ENCODE measurements around the gene HSD17B7.
"Not testable (repeated sequence)": the region's sequence is repeated elsewhere in the genome, so short reads cannot be mapped to it uniquely, and the experiment has no call there.

HSD17B7 gene

DNA sequence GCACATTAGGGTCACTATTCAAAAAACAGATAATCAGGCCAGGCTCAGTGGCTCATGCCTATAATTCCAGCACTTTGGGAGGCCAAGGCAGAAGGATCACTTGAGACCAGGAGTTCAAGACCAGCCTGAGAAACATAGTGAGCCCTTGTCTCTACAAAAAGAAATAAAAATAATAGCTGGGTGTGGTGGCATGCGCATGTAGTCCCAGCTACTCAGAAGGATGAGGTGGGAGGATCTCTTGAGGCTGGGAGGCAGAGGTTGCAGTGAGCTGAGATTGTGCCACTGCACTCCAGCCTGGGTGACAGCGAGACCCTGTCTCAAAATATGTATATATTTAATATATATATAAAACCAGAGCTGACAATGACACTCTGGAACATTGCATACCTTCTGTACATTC is 21.9 kb downstream of the HSD17B7 start:
- not testable (repeated sequence) for DNase-seq

GRCh38 chr1:162818136-162818535 is 27.6 kb downstream of the HSD17B7 start:
- not testable (repeated sequence) for DNase-seq

DNA sequence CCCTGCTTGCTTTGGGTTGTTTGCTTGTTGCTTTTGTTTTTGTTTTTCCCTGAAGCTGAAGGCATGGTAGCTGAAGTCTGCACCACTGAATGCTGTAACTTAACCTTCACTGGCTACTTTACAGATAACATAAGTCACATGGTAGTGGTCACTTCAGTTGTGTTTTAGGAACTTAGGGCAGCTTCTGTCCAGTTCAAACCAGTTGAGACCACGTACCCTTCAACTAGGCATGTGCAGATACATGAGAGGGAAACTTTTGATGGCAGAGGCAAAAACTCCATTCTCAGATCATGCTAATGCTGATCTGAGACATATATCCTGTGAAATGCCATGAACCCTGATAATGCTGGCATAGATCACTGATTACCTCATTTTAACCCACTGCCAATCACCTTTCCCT is 28.2 kb downstream of the HSD17B7 start:
- not testable (repeated sequence) for DNase-seq

- DNase-seq = no peak
Measured at GRCh38 chr1:162822391-162823200, 32.1 kb downstream of the HSD17B7 start.

- DNase-seq = no peak
Measured at GRCh38 chr1:162823231-162823630, 32.7 kb downstream of the HSD17B7 start.

- no peak for DNase-seq
Measured at GRCh38 chr1:162823771-162824525, 33.4 kb downstream of the HSD17B7 start.

- DNase-seq = no peak
Measured at GRCh38 chr1:162829268-162829667, 38.8 kb downstream of the HSD17B7 start.

- no peak for DNase-seq
Measured at GRCh38 chr1:162832470-162832869, 42.0 kb downstream of the HSD17B7 start.

DNA sequence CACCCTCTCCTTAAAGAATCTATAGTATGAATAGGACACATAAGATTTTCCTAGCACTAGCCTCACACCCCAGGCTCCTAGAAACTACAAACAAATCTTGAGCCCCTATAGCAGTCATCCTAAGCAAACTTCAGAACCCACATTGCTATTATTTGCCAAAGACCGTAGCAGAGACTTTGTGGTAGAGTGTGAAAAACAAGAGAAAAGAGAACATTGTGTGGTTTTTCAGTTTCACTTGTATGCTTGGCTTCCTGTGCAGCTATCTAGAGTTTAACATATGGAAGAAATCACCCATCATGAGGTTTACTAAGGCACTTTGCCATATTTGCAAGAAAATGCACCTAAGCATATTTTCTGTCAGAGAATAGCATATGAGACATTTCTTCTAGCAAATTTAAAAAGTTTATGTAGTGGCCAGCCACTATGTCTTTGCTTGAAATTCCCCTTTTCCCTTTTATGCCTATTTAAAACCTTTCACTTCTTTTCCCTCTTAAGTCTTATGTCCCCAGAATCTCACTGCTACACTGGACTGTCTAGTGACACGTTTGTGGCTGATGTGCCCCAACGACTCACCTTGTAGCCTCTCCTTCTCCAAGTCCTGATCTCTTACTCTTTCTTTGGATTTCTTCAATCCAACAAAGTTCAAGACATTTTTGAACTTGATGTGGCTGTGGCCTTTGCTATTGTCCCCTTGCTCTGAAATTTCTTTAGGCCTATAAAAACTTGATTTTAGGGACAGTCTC is 44.8 kb downstream of the HSD17B7 start:
- no peak for DNase-seq

- DNase-seq = no peak
Measured at GRCh38 chr1:162838863-162839262, 48.4 kb downstream of the HSD17B7 start.

DNA sequence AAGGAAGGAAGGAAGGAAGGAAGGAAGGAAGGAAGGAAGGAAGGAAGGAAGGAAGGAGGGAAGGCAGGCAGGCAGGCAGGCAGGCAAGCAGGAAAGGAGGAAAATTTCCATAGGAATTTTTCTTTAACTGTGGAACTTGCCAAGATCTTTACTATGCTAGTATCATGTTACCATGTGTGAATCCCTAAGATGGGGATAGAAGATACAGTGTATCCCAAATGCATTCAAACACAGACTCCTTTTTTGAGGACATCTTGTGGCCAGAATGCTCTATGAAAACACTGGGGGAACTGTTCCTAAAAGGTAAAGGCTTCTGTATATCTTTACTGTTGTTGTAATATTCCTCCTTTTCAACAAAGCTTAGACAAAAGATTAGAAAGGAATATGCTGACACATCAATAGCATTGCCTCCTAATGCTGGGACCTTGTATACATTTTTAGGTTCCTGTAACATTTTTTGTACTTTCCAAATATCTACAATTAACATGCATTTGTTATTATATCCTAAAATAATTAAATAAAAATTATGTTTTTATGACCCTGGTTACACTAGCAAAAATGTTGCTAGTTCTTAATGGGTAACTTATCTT is 49.8 kb downstream of the HSD17B7 start:
- no peak for DNase-seq

DNA sequence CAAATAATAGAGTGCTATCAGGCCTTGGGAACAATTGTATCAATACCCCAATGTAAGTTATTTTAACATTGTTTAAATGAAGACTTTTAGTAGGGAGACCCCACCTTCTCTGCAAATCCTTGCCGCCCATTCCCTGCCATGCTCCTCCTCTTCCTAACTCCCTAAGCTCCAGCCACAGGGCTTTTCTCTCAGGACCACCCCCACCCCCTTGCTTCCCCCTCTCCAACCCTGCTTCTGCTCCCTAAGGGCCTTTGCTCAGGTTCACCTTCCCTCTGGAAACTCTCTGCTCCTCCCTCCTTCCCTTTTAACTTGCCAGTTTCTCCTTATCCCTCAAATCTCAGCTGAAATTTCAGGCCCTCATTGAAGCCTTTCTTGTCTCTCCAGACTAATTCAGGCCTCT is 53.7 kb downstream of the HSD17B7 start:
- DNase-seq = no peak

GRCh38 chr1:162846256-162847212 is 56.0 kb downstream of the HSD17B7 start:
- no peak for DNase-seq

DNA sequence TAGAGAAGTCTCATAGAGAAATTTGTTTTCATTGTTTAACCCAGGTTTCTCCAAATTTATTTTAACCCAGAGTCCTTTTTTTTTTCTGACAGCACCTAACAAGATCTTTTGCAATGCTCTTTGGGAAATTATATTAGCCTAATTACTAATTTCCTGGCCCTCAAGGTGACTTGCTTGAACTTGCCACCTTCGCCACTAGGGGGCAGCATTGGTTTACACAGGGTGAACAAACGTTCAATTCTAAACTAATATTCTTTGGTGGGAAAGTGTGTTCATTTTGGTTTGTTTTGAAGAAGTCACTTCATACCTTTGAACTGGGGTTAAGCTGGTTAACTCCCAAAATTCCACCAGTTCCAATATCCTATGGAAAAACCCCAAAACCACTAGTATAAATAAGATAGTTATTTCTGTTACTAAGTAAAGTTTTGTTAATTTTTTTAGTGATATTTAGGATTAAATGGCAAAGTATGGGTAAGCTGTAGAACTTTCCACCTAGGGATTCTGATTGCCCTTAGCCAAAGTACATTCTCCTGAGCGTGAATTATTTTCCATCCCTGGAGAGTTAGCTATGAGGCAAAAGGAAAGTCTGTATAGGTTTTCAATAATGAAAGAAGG is 57.4 kb downstream of the HSD17B7 start:
- DNase-seq = peak; percentile 59

- no peak for DNase-seq
Measured at GRCh38 chr1:162849711-162850110, 59.2 kb downstream of the HSD17B7 start.

DNA sequence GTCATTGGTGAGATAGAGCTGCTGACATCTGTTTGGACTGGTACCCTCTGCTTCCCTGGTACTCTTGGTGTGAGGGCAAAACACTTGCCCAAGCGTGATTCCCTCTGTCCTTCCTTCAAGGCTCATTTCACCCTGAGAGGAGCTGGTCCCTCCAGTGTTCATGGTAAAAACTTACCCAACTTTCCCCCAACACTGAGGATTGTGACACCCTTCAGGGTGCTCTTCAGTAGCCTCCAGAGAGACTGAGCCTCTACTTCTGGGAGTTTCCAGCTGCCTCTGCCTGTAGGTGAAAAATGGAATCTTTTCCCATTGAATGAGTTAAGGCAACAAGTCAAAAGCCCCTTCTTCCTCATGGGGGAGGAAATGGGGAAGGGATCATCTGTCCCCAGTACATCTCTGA is 60.8 kb downstream of the HSD17B7 start:
- DNase-seq = no peak

GRCh38 chr1:162854245-162854882 is 63.9 kb downstream of the HSD17B7 start:
- DNase-seq = peak; percentile 54

GRCh38 chr1:162855461-162856150 is 65.1 kb downstream of the HSD17B7 start:
- DNase-seq = no peak

- DNase-seq = no peak
Measured at GRCh38 chr1:162856260-162856659, 65.8 kb downstream of the HSD17B7 start.

- DNase-seq = no peak
Measured at GRCh38 chr1:162857850-162858249, 67.3 kb downstream of the HSD17B7 start.
